NCI-H146 treated with DMSO at 0.1 percent for 48 hours (cell line): ENCODE results near the gene FOXP4.

Source experiments
- DNase-seq: peaks from one replicate; lab custom pipeline; 2025; ENCODE audit not compliant: unreplicated experiment; lab: John Stamatoyannopoulos, UW

The FOXP4 gene

GRCh38 chr6:41622206-41622988 lies 76.2 kb downstream of the FOXP4 start:
- DNase-seq, result peak; percentile 63

- no peak for DNase-seq
These were observed 77.1 kb downstream of the FOXP4 start for GRCh38 chr6:41623330-41623729.

GRCh38 chr6:41624621-41625380 lies 78.6 kb downstream of the FOXP4 start:
- DNase-seq, result no peak

- DNase-seq, result no peak
These were observed 79.3 kb downstream of the FOXP4 start for GRCh38 chr6:41625442-41625841.

GRCh38 chr6:41626022-41626421 lies 79.8 kb downstream of the FOXP4 start:
- DNase-seq, result no peak

GRCh38 chr6:41626917-41627316 lies 80.7 kb downstream of the FOXP4 start:
- DNase-seq, result no peak

- DNase-seq, result no peak
These were observed 82.9 kb downstream of the FOXP4 start for GRCh38 chr6:41629128-41629527.

GRCh38 chr6:41630069-41630468 lies 83.9 kb downstream of the FOXP4 start:
- no peak for DNase-seq

GRCh38 chr6:41630946-41631345 lies 84.8 kb downstream of the FOXP4 start:
- DNase-seq, result no peak

- no peak for DNase-seq
These were observed 87.0 kb downstream of the FOXP4 start for GRCh38 chr6:41633056-41633634.

GRCh38 chr6:41634657-41635056 lies 88.5 kb downstream of the FOXP4 start:
- DNase-seq, result no peak

- DNase-seq, result no peak
These were observed 89.2 kb downstream of the FOXP4 start for GRCh38 chr6:41635365-41635764.

GRCh38 chr6:41636833-41637193 lies 90.6 kb downstream of the FOXP4 start:
- DNase-seq, result no peak

GRCh38 chr6:41637194-41638001 lies 91.2 kb downstream of the FOXP4 start:
- no peak for DNase-seq

GRCh38 chr6:41638002-41638934 lies 92.1 kb downstream of the FOXP4 start, which contains the start of gene MDFI:
TSS of gene MDFI (plus strand) at chr6:41638468. CDS start at chr6:41638750, 282 bp downstream.
- no peak for DNase-seq

GRCh38 chr6:41638935-41639808 lies 93.0 kb downstream of the FOXP4 start:
- DNase-seq, result no peak

GRCh38 chr6:41639809-41640371 lies 93.7 kb downstream of the FOXP4 start:
- no peak for DNase-seq

- DNase-seq, result no peak
These were observed 94.2 kb downstream of the FOXP4 start for GRCh38 chr6:41640426-41640825.
